Effector memory CD8-positive, alpha-beta T cell (primary cell): Measurements from ENCODE around the gene CFAP74.

Experiments
- ATAC-seq: fragments of 150-1000 bp; cut with Tn5 transposase; replicated peaks from 2 replicates; pipeline ENCODE4 v1.10.0; 2021; ENCODE audit warnings: mild to moderate bottlenecking, moderate library complexity
- DNase-seq, 3 experiments: peaks; one replicate each; pipeline ENCODE4 v3.0.0; 2021
- H3K27ac Mint-ChIP-seq, 2 donors: one replicate each; pipeline ENCODE4 v1.8.0; 2022; ENCODE audit warnings: mild to moderate bottlenecking in 2 of 2, mixed read lengths in 2 of 2, moderate library complexity in 2 of 2
- H3K27me3 Mint-ChIP-seq, 2 donors: one replicate each; pipeline ENCODE4 v1.8.0; 2022; ENCODE audit warnings: mixed read lengths in 2 of 2
- H3K36me3 Mint-ChIP-seq: one replicate; pipeline ENCODE4 v1.8.0; 2022; ENCODE audit warnings: mild to moderate bottlenecking, moderate library complexity, mixed read lengths; ENCODE audit not compliant: insufficient read depth
- H3K4me1 Mint-ChIP-seq, 2 donors: one replicate each; pipeline ENCODE4 v1.8.0; 2022; ENCODE audit warnings: low read depth in 2 of 2, mixed read lengths in 2 of 2
- H3K4me3 Mint-ChIP-seq, 2 donors: one replicate each; pipeline ENCODE4 v1.8.0; 2022; ENCODE audit warnings: mild to moderate bottlenecking in 2 of 2, mixed read lengths in 2 of 2, moderate library complexity in 2 of 2
- H3K9me3 Mint-ChIP-seq, 2 donors: one replicate each; pipeline ENCODE4 v1.8.0; 2022; ENCODE audit warnings: mixed read lengths in 2 of 2

The CFAP74 gene

DNA sequence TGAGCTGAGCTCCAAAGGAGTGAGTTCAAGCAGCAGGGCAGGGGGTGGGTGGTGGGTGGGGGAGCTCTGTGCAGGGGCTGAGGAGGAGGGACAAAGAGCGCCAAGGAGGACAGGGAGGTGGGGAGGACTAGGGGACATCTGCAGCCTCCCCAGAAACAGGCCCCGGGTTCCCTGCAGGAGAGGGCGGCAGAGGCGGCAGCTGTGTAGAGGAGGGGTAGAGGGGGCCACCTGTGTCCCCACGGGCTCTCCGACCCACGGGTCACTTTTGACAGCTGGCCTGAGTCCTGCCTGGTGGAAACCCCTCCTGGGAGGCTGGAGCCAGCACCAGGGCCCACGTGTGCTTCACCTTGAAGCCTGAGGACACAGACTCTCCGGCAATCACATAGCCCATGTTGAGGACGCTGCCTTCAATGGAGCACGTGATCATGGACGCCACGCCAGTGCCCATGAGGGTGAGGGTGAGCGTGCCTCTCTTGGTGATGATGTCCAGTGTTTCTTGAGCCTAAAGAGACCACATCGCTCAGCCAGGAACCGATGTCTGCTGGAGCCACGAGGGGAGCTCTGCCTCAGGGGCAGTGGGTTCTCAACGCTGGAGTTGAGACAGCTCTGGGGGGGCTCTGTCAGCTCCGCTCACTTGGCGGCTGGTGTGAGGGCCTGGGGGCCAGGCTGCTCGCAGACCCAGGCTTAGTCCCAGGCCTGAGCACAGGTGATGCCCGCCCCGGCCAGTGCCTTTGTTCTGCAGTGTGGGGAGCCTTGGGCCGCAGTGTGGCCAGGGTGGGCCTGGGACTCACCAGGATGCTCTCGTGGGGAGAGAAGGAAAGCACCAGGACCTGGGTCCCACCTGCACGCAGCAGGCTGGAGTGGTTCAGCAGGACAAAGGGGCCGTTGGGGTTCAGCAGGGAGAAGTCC, 77.9 kb downstream of the CFAP74 start:
- no peak overlapping the region for H3K27ac Mint-ChIP-seq
- H3K4me1 Mint-ChIP-seq = no peaks in the 10 kb centered on the region
- H3K27me3 Mint-ChIP-seq = no peaks in the 10 kb centered on the region
- H3K4me3 Mint-ChIP-seq = no peak overlapping the region
- DNase-seq (no peak), ATAC-seq (no peak)
- H3K9me3 Mint-ChIP-seq = no peaks in the 10 kb centered on the region
- no peaks in the 10 kb centered on the region for H3K36me3 Mint-ChIP-seq

DNA sequence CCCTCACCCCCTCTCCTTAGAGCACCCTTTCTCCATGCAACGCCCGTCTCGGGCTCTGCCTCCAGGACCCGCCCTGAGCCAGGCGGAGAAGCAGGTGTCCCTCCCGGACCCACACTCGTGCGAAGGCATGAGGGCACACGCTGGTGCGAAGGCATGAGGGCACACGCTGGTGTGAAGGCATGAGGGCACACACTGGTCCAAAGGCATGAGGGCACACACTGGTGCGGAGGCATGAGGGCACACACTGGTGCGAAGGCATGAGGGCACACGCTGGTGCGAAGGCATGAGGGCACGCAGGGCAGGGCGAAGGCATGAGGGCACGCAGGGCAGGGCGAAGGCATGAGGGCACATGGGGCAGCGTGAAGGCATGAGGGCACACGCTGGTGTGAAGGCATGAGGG, 78.7 kb downstream of the CFAP74 start:
- peaks cover under 1% of the 10 kb centered on the region for H3K36me3 Mint-ChIP-seq
- H3K27me3 Mint-ChIP-seq = no peaks in the 10 kb centered on the region
- H3K4me3 Mint-ChIP-seq = no peak overlapping the region
- no peak overlapping the region for H3K27ac Mint-ChIP-seq
- DNase-seq = no peak
- no peaks in the 10 kb centered on the region for H3K4me1 Mint-ChIP-seq
- no peak for ATAC-seq
- H3K9me3 Mint-ChIP-seq = no peaks in the 10 kb centered on the region

DNA sequence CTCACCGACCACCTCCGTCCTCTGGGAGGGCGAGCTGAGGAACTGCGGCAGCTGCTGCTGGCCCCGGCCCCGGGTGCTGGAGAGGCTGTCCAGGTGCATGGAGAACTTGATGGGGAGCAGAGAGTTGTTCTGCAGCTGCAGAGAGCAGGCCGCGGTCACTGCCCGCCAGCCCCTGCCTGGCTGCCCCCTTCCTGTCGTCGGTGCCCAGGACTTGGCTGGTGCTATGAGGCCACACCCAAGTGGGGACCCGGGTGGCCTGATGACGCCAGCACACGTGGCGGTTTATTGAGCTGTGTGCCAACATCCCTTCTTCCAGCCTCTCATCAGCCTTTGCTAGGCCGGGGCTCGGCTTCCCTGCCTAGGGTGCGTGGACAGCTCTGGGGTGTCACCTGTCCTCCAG, 79.2 kb downstream of the CFAP74 start:
- Mint-ChIP-seq H3K4me1 (no peaks in the 10 kb centered on the region), H3K9me3 (no peaks in the 10 kb centered on the region), H3K27me3 (no peaks in the 10 kb centered on the region), H3K27ac (no peak overlapping the region), H3K36me3 (peaks cover 6% of the 10 kb centered on the region), H3K4me3 (no peak overlapping the region)
- DNase-seq (no peak), ATAC-seq (no peak)

DNA sequence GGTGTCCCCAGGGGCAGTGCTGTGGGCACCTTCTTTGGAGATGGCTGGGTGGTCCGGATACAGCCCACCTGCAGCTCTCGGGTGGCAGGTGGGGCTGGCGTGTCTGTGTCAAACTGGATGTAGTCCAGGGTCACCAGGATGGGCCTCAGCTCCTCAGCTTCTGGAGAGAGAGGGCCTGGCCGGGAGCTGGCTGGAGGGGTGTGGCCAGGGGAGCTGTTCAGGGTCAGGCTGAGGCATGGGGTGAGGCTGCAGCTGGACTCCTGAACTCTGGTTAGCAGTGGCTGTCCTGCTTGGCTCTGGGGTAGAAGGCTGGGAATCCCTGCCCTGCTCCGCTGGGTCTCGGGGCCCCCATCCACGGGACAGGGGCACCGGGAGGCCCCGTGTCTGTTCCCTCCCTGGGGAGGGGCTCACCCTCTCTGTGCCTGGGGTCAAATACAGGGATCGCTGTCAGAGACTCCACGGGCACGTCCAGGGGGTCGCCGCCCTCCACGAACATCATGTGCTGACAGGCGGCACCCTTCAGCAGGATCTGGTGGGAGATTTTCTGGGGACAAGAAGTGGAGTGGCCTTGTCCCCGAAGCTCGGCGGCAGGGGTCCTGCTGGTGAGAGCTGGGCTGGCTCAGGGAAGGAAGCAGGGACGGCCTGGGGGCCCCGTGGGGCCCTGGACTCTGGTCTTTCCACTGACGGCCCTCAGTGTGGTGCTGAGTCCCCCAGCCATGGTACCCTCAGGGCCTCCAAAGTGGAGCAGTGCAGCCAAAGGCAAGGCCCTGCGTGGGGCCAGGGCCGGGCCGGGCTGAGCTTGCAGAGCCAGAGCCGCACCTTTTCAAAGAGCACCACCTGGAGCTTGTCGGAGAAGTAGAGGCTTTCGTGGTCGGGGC, 80.4 kb downstream of the CFAP74 start:
- no peak overlapping the region for H3K4me3 Mint-ChIP-seq
- no peak overlapping the region for H3K27ac Mint-ChIP-seq
- ATAC-seq = no peak
- no peaks in the 10 kb centered on the region for H3K27me3 Mint-ChIP-seq
- H3K4me1 Mint-ChIP-seq = peaks cover 0 to under 1% of the 10 kb centered on the region in 2 donors
- H3K9me3 Mint-ChIP-seq = no peaks in the 10 kb centered on the region
- H3K36me3 Mint-ChIP-seq = peaks cover 9% of the 10 kb centered on the region
- no peak for DNase-seq

DNA sequence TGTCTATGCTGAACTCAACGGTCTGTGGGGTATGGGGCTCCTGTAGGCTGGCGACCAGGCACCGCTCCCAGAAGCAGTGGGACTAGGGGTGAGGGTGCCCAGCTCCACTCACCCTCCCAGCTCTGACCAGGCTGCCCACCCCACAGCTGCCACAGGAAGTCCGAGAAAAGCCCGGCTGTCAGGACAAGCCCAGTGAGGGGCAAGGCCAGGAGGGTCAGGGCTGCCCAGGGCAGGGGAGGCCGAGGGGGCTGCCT, 81.0 kb downstream of the CFAP74 start:
- H3K9me3 Mint-ChIP-seq = no peaks in the 10 kb centered on the region
- H3K27ac Mint-ChIP-seq = no peak overlapping the region
- H3K27me3 Mint-ChIP-seq = no peaks in the 10 kb centered on the region
- no peak overlapping the region for H3K4me3 Mint-ChIP-seq
- peaks cover 9% of the 10 kb centered on the region for H3K36me3 Mint-ChIP-seq
- peaks cover 0 to 2% of the 10 kb centered on the region in 2 donors for H3K4me1 Mint-ChIP-seq
- no peak for DNase-seq
- no peak for ATAC-seq

DNA sequence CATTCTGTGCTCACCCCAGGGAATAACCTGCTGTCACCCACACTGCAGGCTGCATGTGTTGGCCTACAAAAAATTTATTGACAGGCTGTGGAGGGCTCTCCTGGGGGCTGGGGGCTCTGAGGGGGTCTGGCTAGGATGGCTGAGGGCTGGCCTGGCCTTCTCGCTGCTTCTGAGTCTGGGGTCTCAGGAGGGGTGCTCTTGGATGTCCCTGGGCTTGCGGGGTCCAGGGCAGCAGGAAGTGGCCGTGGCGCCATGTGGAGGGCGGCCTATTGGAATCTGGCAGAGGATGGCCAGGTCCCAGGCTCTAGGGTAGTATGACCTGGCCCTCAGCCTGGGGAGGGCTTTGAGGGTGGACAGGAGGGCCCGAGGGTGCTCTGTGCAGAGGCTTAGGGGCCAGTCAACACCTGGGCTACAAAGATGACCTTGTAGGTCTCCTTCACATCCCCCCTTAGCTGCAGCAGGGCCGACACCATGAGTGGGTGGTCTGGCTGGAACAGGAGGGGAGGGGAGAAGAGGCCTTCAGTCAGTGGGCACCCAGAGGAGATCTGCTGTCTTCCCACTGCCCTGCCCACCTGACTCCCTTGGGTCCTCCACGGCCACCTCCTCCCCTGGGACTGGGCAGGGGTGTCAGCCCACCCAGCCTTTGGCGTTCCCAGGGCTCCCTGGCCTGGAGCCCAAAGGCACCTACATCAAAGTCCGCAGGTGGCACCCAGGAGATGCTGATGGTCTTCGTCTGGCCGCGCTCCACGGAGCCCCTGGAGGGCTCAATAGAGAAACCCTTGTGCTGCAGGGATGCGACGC, 81.5 kb downstream of the CFAP74 start:
- no peak for ATAC-seq
- Mint-ChIP-seq H3K36me3 (peaks cover 9% of the 10 kb centered on the region), H3K27ac (no peak overlapping the region), H3K4me1 (peaks cover 0 to 2% of the 10 kb centered on the region in 2 donors), H3K4me3 (no peak overlapping the region), H3K9me3 (no peaks in the 10 kb centered on the region), H3K27me3 (no peaks in the 10 kb centered on the region)
- DNase-seq = no peak

DNA sequence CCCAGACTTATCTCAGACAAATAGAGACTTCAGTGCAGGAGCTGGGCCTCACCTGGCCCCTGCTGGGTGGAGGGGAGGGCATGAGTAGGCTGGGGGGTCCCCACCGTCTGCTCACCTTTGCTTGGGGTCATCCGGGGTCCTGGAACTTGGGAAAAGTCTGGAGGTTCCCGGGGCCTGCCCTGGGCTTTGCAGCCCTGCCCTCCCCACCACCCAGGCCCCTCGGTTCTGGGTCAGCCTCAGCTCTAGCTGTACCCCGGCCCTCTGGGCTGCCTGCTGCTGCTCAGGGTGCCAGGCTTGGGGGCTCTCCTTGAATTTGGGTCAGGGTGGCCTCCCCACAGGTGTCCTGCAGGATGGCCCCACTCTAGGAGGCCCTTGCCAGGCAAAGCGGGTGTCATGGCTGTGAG, 82.1 kb downstream of the CFAP74 start:
- Mint-ChIP-seq H3K36me3 (peaks cover 9% of the 10 kb centered on the region), H3K27ac (no peak overlapping the region), H3K4me1 (peaks cover 0 to 2% of the 10 kb centered on the region in 2 donors), H3K27me3 (no peaks in the 10 kb centered on the region), H3K9me3 (no peaks in the 10 kb centered on the region), H3K4me3 (no peak overlapping the region)
- DNase-seq (no peak), ATAC-seq (no peak)

DNA sequence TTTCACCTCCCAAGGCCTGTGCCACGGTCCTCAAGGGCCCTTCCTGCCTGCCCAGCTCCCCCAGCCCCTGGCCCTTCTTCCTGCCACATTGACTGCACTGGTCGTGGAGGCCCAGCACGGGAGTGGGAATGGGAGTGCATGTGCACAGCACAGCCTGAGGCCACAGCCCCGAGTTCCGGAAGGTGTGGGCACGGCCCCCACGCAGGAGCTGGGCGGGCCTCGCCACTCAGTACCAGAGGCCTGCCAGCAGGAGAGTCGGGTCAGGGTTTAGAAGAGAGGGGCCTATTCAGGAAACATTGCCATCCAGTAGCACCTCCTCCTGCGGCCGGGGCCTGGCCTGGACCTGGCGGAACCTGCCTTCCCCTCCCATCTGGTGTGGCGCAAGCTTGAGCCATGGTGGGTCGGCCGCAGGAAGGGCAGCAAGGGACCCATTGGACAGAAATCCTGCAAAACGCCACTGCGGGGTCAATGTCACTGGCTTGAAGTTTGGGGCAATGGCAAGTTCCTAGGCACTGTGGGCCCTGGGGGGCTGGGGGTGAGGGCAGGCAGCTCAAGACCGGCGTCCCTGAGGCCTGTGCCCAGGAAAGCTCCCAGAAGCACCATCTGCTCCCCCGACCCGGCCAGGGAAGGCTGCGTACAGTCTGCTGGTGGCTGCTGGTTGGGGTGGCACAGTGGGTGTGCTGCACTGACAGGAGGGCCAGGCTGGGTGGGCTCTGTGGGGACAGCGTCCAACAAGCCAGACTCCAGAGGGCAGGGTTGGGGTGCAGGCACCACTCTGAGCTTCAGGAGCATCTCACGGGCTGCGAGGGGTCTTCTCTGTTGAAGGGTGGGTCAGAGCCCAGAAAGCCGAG, 82.8 kb downstream of the CFAP74 start:
- peaks cover 4 to 6% of the 10 kb centered on the region in 2 donors for H3K4me1 Mint-ChIP-seq
- peaks cover 9% of the 10 kb centered on the region for H3K36me3 Mint-ChIP-seq
- DNase-seq (no peak), ATAC-seq (no peak)
- no peak overlapping the region for H3K27ac Mint-ChIP-seq
- peak overlapping the region in 1 of 2 donors; percentile 38 for H3K4me3 Mint-ChIP-seq
- no peaks in the 10 kb centered on the region for H3K9me3 Mint-ChIP-seq
- H3K27me3 Mint-ChIP-seq = no peaks in the 10 kb centered on the region

DNA sequence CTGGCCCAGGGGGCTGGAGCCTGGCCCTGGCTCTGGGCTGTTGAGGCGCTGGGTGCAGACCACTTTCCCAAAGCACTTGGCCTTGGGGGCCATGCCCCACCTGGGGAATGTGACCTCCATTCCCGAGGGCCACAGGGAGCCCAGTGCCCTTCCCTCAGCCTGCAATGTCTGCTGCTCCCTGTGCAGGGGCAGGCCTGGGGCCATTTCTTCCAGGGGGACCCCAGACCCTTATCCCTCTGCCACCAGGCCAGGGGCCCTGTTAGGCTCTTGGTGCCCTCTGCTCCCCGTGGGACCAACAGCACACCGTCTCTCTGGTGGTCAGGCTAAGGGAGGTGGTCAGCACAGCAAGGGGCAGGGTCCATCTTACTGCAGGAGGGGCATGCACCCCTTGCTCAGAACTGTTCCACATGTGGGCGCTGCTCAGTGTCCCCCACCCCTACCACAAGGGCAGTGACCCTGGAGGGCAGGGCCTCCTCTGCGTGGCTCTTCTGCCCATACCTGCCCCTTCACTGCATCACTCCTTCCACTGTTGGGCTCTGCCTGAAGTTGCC, 83.5 kb downstream of the CFAP74 start:
- ATAC-seq (no peak), DNase-seq (no peak)
- Mint-ChIP-seq H3K9me3 (no peaks in the 10 kb centered on the region), H3K27me3 (no peaks in the 10 kb centered on the region), H3K36me3 (peaks cover 9% of the 10 kb centered on the region), H3K4me3 (peak overlapping the region in 1 of 2 donors; percentile 38), H3K4me1 (peaks cover 4 to 6% of the 10 kb centered on the region in 2 donors), H3K27ac (no peak overlapping the region)

DNA sequence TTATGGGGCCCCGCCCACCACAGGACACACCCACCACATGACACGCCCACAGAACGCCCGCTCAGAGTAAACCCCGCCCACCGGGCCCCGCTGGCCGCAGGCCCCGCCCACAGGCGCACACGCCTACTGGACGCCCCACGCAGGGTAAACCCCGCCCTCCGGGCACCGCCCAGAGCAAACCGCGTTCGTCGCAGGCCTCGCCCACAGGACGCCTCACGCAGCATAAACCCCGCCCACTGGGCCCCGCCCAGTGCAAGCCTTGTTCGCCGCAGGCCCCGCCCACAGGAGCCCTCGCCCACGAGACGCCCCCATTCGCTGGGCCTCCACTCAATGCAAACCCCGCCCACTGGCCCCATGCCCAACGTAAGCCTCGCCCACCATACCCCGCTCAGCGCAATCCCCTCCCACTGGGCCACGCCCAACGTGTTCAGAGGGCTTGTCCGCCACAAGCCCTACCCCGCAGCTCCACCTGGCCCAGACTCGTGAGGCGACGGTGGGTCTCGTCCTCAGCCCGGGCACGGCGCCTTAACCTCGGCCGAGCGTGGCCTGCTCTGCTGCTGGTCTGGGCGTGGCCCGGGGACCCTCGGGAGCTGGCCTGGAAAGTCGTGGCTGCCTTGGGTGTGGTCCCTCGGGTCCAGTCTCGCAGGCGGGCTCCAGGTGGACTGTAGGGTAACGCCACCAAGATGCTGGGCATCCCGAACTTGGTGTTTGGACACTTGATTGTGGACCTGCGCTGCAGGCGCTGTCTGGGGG, 84.1 kb downstream of the CFAP74 start:
- Mint-ChIP-seq H3K4me3 (peak overlapping the region; percentile 38 to 67), H3K27ac (peak overlapping the region; percentile 32 to 52), H3K9me3 (no peaks in the 10 kb centered on the region), H3K27me3 (no peaks in the 10 kb centered on the region), H3K36me3 (peaks cover 9% of the 10 kb centered on the region), H3K4me1 (peaks cover 4 to 6% of the 10 kb centered on the region in 2 donors)
- peak; percentile 85 for ATAC-seq
- DNase-seq = peak; percentile 99 to 100 (median 100)

DNA sequence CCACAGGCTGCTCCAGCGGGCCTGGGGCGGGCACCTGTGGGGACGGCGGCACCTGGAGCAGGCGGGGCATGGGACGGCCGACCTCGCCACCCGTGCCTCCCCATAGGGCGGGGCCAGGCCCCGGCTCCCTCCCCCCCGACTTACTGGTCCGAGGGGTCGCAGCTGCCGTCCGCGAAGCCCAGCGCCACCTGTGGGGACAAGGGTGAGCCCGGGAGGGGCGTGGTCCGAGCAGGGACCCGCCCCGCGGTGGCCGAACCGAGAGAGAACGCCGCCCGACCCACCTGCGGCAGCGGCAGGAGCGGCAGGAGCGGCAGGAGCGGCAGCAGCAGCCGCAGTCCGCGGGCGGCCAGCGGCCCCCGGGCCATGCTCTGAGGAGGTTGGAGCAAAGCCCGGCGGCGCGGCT, 84.7 kb downstream of the CFAP74 start, which contains the start of gene TMEM52:
TSS of gene TMEM52 (minus strand) at position 379 of the 403 bp plus-strand sequence. CDS start at position 365, 14 bp downstream.
- H3K27ac Mint-ChIP-seq = peak within 1 kb of the TSS; percentile 32 to 52
- H3K27me3 Mint-ChIP-seq = peaks cover 3 to 4% of the 10 kb centered on the region in 2 donors
- peaks cover 4 to 6% of the 10 kb centered on the region in 2 donors for H3K4me1 Mint-ChIP-seq
- DNase-seq = no peak
- H3K9me3 Mint-ChIP-seq = no peaks in the 10 kb centered on the region
- H3K4me3 Mint-ChIP-seq = peak within 1 kb of the TSS; percentile 60 to 67
- ATAC-seq = no peak
- H3K36me3 Mint-ChIP-seq = peaks cover 9% of the 10 kb centered on the region
